M059J (cell line): ENCODE results near the gene MYO7A. TPM values are rescaled to one million over a fixed set of nuclear protein-coding genes. Genes with fewer than 3 reads are reported as not detected.

Experiments
- DNase-seq: peaks from one replicate; pipeline ENCODE4 v3.0.0-alpha.2; 2012; ENCODE audit warnings: low read depth
- total RNA-seq: library from RNA; depleted of rRNA; stranded (reverse); fragments of >200 nt; shearing (Covaris generic); gene quantifications from 2 replicates; pipeline ENCODE4 v1.2.3, GENCODE V29; 2014

MYO7A gene
- total RNA-seq, 1 experiment from 2014 or later = not detected

DNA sequence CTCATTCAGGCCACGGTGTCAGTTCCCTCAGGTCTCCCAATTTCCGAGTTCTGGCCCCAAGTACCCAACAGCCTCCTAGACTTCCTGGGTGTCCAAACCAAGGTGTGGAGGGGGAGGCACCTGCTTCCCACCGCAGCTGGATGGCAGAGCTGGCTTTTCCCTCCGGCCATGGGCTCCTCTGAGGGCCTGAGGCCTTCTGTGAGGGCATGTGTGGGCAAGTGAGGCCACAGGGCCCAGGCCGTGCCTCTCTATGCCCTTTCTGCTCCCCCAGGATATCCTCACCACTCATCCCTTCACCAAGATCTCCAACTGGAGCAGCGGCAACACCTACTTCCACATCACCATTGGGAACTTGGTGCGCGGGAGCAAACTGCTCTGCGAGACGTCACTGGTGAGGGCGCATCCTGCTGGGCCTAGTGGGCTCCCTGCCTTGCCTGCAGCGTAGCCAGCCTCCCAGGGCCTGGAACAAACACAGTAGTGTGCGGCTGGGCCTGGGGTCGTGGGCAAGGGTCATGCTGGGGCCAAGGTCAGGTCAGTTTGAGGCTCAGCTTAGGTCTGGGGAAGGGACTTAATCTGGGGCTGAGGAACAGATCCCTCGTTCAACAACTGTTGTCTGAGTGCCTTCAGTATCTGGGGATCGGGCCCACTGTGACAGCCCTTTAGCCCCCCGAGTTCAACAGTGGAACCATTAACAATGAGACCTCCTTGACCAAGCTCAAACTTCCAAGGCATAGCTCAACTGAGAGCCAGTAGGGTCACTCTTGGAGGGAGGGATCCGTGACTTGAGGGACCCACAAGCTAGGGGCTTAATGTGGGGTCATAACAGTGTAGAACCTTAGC lies 85.8 kb downstream of the MYO7A start:
- no peak for DNase-seq

DNA sequence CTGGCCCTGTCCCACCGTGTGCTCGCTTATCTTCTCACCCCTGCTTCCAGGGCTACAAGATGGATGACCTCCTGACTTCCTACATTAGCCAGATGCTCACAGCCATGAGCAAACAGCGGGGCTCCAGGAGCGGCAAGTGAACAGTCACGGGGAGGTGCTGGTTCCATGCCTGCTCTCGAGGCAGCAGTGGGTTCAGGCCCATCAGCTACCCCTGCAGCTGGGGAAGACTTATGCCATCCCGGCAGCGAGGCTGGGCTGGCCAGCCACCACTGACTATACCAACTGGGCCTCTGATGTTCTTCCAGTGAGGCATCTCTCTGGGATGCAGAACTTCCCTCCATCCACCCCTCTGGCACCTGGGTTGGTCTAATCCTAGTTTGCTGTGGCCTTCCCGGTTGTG lies 86.5 kb downstream of the MYO7A start:
- no peak for DNase-seq

- DNase-seq = no peak
These were observed 87.1 kb downstream of the MYO7A start for GRCh38 chr11:77215106-77215505.

DNA sequence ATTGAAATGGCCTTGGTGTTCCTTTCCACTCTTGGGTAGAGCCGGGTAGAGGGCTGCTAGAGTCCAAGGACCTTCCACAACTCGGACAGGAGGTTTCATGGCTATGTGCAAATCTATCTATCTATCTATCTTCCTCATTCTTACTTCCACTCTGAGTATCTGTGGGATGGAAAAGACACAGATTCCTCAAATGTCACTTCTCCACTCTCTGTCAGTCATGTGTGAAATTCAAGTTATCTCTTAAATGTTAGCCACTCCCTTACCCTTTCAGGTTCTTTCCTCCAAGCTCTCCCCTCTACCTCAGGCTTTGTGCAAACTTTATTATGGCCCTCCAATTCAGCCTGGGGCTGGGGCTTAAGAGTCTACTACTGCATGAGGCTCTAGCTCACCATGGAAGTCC lies 89.1 kb downstream of the MYO7A start:
- DNase-seq = no peak

DNA sequence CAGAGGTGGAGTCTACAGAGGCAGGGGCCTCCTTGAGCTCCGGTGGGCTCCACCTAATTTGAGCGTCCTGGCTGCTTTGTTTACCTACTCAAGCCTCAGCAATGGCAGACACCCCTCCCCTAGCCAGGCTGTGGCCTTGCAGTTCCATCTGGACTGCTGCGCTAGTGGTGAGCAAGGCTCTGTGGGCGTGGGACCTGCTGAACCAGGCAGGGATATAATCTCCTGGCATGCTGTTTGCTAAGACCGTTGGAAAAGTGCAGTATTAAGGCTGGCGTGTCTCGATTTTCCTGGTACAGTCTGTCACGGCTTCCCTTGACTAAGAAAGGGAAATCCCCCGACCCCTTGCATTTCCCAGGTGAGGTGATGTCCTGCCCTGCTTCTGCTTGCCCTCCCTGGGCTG lies 95.8 kb downstream of the MYO7A start:
- no peak for DNase-seq

DNA sequence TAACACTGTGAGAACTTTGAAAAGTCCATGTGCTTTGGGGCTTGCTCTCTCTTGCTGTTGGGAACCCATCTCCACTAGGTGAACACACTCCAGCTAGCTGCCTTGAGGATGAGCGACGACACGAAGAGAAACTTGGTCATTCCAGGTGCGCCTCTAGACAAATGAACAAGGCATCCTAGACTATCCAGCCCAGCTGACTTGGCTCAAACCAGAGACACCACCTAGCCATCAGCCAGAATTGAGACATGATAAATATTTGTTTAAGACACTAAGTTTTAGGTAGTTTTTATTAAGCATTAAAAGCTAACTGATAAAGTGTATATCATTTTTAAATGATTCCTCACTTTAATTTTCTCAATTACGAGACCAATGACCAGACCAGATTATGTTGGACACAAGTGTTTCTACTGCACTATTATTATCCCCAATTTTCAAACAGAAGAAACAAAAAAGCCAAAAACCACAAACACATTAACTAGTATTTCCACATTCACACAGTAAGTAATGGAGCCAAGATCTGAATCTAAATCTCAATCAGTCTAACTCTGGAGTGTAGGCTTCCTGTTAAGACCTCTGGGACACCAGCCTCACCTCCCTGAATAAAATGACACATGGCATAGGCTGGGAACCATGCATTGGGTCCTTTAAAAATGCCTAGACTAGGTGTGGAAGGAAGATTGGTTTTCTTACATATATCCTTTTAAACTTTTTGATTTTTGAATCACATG lies 103.0 kb downstream of the MYO7A start:
- DNase-seq = no peak

GRCh38 chr11:77231800-77232199 lies 103.8 kb downstream of the MYO7A start:
- DNase-seq = no peak

- DNase-seq = no peak
These were observed 104.2 kb downstream of the MYO7A start for GRCh38 chr11:77232242-77232641.

- no peak for DNase-seq
These were observed 105.0 kb downstream of the MYO7A start for GRCh38 chr11:77233011-77233410.

DNA sequence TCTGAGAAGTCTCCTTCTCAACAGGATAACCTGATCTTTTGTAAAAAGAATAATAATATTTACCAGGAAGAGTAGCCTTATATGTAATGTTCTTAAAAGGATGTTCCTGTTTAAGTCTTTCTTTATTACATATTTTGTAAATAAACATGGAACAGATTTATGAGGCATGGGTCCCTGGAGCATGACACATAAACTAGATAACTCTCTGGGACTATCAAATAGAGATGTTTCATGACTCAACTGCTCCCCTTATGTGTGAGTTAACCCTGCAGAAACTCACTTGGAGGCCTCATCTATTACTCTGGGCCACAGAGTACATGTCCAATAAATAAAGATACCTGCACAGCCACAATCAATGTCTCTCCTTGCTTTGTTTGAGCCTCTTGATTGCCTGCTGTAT lies 108.9 kb downstream of the MYO7A start:
- peak; percentile 17 for DNase-seq

DNA sequence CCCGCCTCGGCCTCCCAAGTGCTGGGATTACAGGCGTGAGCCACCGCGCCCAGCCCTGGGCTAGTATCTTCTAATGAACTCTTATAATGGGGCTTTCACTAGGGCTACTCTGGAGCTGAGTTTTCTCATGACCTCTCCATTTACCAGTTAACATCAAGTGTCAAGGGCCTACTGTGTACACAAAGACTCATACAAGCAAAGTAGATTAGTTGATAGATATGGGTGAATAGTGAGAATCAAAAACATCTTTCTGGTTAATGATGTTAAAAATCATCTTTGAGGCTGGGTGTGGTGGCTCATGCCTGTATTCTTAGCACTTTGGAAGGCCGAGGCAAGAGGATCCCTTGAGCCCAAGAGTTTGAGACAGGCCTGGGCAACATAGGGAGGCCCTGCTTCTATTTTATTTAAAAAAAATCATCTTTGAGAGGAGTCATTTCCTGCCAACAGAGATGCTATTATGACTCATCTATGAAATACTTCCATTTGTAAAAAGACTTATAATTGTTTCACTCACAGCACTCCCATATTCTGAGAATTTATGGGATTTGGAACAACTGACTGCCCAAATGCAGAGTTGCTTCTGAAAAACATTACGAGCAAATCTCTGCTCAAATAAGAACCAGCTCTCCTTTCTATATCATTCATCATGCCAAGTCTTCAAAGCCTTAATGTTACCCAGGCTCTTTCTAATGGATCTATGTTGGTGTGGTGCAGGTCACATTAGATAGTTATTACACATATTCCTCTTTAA lies 116.4 kb downstream of the MYO7A start:
- DNase-seq = peak; percentile 83

DNA sequence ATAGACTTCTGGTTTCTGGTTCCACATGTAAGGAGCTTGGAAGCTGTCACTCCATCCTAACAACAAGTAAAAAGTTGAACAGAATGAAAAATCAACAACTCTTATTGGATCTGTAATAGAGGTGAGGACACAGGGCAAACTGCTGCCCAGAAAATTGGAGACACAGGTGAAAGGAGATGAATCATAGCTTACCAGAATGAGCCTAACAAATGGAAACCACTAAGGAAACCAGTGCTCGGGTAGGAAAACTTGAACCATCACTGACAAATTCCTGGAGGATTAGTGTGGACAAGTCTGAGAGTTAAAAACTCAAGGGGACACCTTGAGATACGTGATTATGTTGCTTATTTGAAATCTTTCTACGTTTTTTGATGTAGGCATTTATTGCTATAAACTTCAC lies 121.4 kb downstream of the MYO7A start:
- DNase-seq = peak; percentile 90

GRCh38 chr11:77250881-77251640 lies 123.0 kb downstream of the MYO7A start:
- DNase-seq = peak; percentile 78

- DNase-seq = no peak
These were observed 124.7 kb downstream of the MYO7A start for GRCh38 chr11:77252555-77253270.

- no peak for DNase-seq
These were observed 125.6 kb downstream of the MYO7A start for GRCh38 chr11:77253690-77254089.

- DNase-seq = no peak
These were observed 131.6 kb downstream of the MYO7A start for GRCh38 chr11:77259641-77260040.

DNA sequence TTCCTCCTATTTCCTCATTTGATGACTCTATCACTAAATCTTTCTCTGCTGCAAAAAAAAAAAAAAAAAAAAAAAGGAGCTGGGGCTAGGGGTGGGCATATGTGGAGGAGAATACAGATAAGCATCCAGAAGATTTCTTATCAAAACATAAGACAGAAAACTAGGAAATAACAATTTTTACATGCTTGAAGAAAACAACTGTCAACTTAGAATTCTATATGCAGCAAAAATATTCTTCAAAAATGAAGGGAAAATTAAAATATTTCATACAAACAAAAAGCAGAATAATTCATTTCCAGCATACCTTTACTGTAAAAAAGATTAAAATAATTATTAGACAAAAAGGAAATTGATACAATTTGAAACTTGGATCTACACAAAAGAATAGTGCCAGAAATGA lies 134.8 kb downstream of the MYO7A start:
- DNase-seq = no peak
